ENCODE measurements around the gene BRCA2.

The BRCA2 gene

GRCh38 chr13:32408296-32409000 is 93.1 kb downstream of the BRCA2 start:
- Histone ChIP-seq H3K27me3 (ENCODE audit: control insufficient read depth, insufficient read depth, low read length) (no peaks in the 10 kb centered on the region), H3K36me3 (ENCODE audit: control insufficient read depth, insufficient read depth, low read length) (no peaks in the 10 kb centered on the region), H3K4me1 (ENCODE audit: control insufficient read depth, insufficient read depth, low read length) (no peaks in the 10 kb centered on the region), H3K4me3 (ENCODE audit: low read length) (no peak overlapping the region), H3K9ac (ENCODE audit: low read length) (no peak overlapping the region), H3K9me3 (ENCODE audit: control insufficient read depth, low read length) (no peaks in the 10 kb centered on the region)

GRCh38 chr13:32409001-32409313 is 93.6 kb downstream of the BRCA2 start:
- Histone ChIP-seq H3K4me1 (ENCODE audit: control insufficient read depth, insufficient read depth, low read length) (no peaks in the 10 kb centered on the region), H3K27me3 (ENCODE audit: control insufficient read depth, insufficient read depth, low read length) (no peaks in the 10 kb centered on the region), H3K9ac (ENCODE audit: low read length) (no peak overlapping the region), H3K9me3 (ENCODE audit: control insufficient read depth, low read length) (no peaks in the 10 kb centered on the region), H3K4me3 (ENCODE audit: low read length) (no peak overlapping the region), H3K36me3 (ENCODE audit: control insufficient read depth, insufficient read depth, low read length) (no peaks in the 10 kb centered on the region)

GRCh38 chr13:32409561-32410421 is 94.5 kb downstream of the BRCA2 start:
- Histone ChIP-seq H3K9me3 (ENCODE audit: control insufficient read depth, low read length) (no peaks in the 10 kb centered on the region), H3K36me3 (ENCODE audit: control insufficient read depth, insufficient read depth, low read length) (no peaks in the 10 kb centered on the region), H3K9ac (ENCODE audit: low read length) (no peak overlapping the region), H3K4me1 (ENCODE audit: control insufficient read depth, insufficient read depth, low read length) (peaks cover under 1% of the 10 kb centered on the region), H3K4me3 (ENCODE audit: low read length) (no peak overlapping the region), H3K27me3 (ENCODE audit: control insufficient read depth, insufficient read depth, low read length) (no peaks in the 10 kb centered on the region)

- Histone ChIP-seq H3K4me3 (ENCODE audit: low read length) (no peak overlapping the region), H3K4me1 (ENCODE audit: control insufficient read depth, insufficient read depth, low read length) (peaks cover 3% of the 10 kb centered on the region), H3K36me3 (ENCODE audit: control insufficient read depth, insufficient read depth, low read length) (no peaks in the 10 kb centered on the region), H3K9me3 (ENCODE audit: control insufficient read depth, low read length) (no peaks in the 10 kb centered on the region), H3K9ac (ENCODE audit: low read length) (no peak overlapping the region), H3K27me3 (ENCODE audit: control insufficient read depth, insufficient read depth, low read length) (no peaks in the 10 kb centered on the region)
These were observed 98.0 kb downstream of the BRCA2 start for GRCh38 chr13:32413284-32413683.

GRCh38 chr13:32414580-32414979 is 99.3 kb downstream of the BRCA2 start:
- no peak overlapping the region for H3K9ac ChIP-seq (ENCODE audit: low read length)
- H3K4me1 ChIP-seq (ENCODE audit: control insufficient read depth, insufficient read depth, low read length), result peaks cover 3% of the 10 kb centered on the region
- no peaks in the 10 kb centered on the region for H3K36me3 ChIP-seq (ENCODE audit: control insufficient read depth, insufficient read depth, low read length)
- H3K27me3 ChIP-seq (ENCODE audit: control insufficient read depth, insufficient read depth, low read length), result no peaks in the 10 kb centered on the region
- H3K4me3 ChIP-seq (ENCODE audit: low read length), result no peak overlapping the region
- no peaks in the 10 kb centered on the region for H3K9me3 ChIP-seq (ENCODE audit: control insufficient read depth, low read length)

- no peak overlapping the region for H3K4me3 ChIP-seq (ENCODE audit: low read length)
- H3K9ac ChIP-seq (ENCODE audit: low read length), result no peak overlapping the region
- H3K27me3 ChIP-seq (ENCODE audit: control insufficient read depth, insufficient read depth, low read length), result no peaks in the 10 kb centered on the region
- no peaks in the 10 kb centered on the region for H3K9me3 ChIP-seq (ENCODE audit: control insufficient read depth, low read length)
- H3K4me1 ChIP-seq (ENCODE audit: control insufficient read depth, insufficient read depth, low read length), result peaks cover 3% of the 10 kb centered on the region
- no peaks in the 10 kb centered on the region for H3K36me3 ChIP-seq (ENCODE audit: control insufficient read depth, insufficient read depth, low read length)
These were observed 99.7 kb downstream of the BRCA2 start for GRCh38 chr13:32415019-32415418.

GRCh38 chr13:32417995-32418394 is 102.7 kb downstream of the BRCA2 start:
- H3K9ac ChIP-seq (ENCODE audit: low read length), result no peak overlapping the region
- H3K9me3 ChIP-seq (ENCODE audit: control insufficient read depth, low read length), result no peaks in the 10 kb centered on the region
- H3K4me3 ChIP-seq (ENCODE audit: low read length), result no peak overlapping the region
- H3K36me3 ChIP-seq (ENCODE audit: control insufficient read depth, insufficient read depth, low read length), result no peaks in the 10 kb centered on the region
- H3K4me1 ChIP-seq (ENCODE audit: control insufficient read depth, insufficient read depth, low read length), result peaks cover 3% of the 10 kb centered on the region
- no peaks in the 10 kb centered on the region for H3K27me3 ChIP-seq (ENCODE audit: control insufficient read depth, insufficient read depth, low read length)

GRCh38 chr13:32419862-32420261 is 104.6 kb downstream of the BRCA2 start:
- Histone ChIP-seq H3K36me3 (ENCODE audit: control insufficient read depth, insufficient read depth, low read length) (no peaks in the 10 kb centered on the region), H3K9ac (ENCODE audit: low read length) (no peak overlapping the region), H3K9me3 (ENCODE audit: control insufficient read depth, low read length) (no peaks in the 10 kb centered on the region), H3K4me1 (ENCODE audit: control insufficient read depth, insufficient read depth, low read length) (peaks cover 2% of the 10 kb centered on the region), H3K27me3 (ENCODE audit: control insufficient read depth, insufficient read depth, low read length) (no peaks in the 10 kb centered on the region), H3K4me3 (ENCODE audit: low read length) (no peak overlapping the region)

GRCh38 chr13:32423592-32423991 is 108.3 kb downstream of the BRCA2 start:
- no peaks in the 10 kb centered on the region for H3K27me3 ChIP-seq (ENCODE audit: control insufficient read depth, insufficient read depth, low read length)
- H3K4me1 ChIP-seq (ENCODE audit: control insufficient read depth, insufficient read depth, low read length), result no peaks in the 10 kb centered on the region

GRCh38 chr13:32425158-32425557 is 109.8 kb downstream of the BRCA2 start:
- no peaks in the 10 kb centered on the region for H3K36me3 ChIP-seq (ENCODE audit: control insufficient read depth, insufficient read depth, low read length)
- H3K4me1 ChIP-seq (ENCODE audit: control insufficient read depth, insufficient read depth, low read length), result no peaks in the 10 kb centered on the region
- no peaks in the 10 kb centered on the region for H3K9me3 ChIP-seq (ENCODE audit: control insufficient read depth, low read length)
- no peaks in the 10 kb centered on the region for H3K27me3 ChIP-seq (ENCODE audit: control insufficient read depth, insufficient read depth, low read length)
- no peak overlapping the region for H3K9ac ChIP-seq (ENCODE audit: low read length)
- no peak overlapping the region for H3K4me3 ChIP-seq (ENCODE audit: low read length)

More at GRCh38 chr13:32423592-32423991, 108.3 kb downstream of the BRCA2 start:
- no peaks in the 10 kb centered on the region for H3K9me3 ChIP-seq (ENCODE audit: control insufficient read depth, low read length)
- no peak overlapping the region for H3K9ac ChIP-seq (ENCODE audit: low read length)
- H3K36me3 ChIP-seq (ENCODE audit: control insufficient read depth, insufficient read depth, low read length), result no peaks in the 10 kb centered on the region
- H3K4me3 ChIP-seq (ENCODE audit: low read length), result no peak overlapping the region

- Histone ChIP-seq H3K4me3 (ENCODE audit: low read length) (peak overlapping the region; percentile 45), H3K9me3 (ENCODE audit: control insufficient read depth, low read length) (no peaks in the 10 kb centered on the region), H3K4me1 (ENCODE audit: control insufficient read depth, insufficient read depth, low read length) (no peaks in the 10 kb centered on the region), H3K36me3 (ENCODE audit: control insufficient read depth, insufficient read depth, low read length) (no peaks in the 10 kb centered on the region), H3K9ac (ENCODE audit: low read length) (peak overlapping the region; percentile 62), H3K27me3 (ENCODE audit: control insufficient read depth, insufficient read depth, low read length) (no peaks in the 10 kb centered on the region)
These were observed 111.1 kb downstream of the BRCA2 start for GRCh38 chr13:32426191-32426989.
